ENCODE data around the gene CFAP141. TPM values are rescaled to one million over a fixed set of nuclear protein-coding genes. Genes with fewer than 3 reads are reported as not detected.
"Not testable (repeated sequence)": the region's sequence is repeated elsewhere in the genome, so short reads cannot be mapped to it uniquely, and the experiment has no call there.

Gene CFAP141
- total RNA-seq, 1 experiment from 2014 or later = not detected

DNA sequence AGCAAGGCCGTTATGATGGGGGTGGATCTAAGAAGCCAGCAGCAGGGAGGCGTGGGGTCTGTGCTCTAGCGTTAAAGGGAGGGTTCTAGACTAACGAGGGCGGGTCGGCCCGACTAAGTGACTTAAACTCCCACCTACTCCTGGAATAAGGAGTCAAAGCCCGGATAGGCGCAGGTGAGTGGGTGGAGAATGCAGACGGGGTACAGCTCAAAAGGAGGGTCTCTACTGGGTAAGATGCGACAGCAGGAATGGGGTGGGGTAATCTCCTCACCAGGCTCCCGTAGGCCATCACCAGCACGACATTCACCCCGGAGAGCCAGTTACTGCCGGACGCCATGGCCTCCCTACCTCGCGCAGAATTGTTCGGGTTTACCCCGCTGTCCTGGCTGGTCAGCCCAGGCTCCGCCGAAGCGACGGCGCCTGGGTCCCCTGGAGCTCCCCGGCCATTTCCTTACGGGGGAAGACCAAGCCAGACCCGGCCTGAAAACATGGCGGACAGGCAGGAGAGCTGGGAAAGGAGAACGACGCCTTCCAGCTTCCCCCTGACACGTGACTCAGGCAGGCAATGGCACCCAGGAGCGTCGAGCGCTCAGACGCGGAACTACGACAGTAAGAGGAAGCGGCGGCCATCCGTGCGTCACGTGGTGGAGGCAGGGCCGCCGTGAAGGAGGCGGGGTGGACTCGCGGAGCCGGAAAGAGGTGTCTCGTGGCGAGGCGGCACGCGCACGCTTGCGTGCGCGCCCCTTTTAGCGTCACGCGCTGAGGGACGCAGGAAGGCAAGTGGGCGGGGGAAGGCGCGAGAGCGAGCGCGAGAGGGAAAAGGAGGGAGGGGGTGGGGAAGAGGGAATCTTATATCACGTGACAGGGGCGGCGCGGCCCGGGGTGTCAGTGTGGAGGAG, 14.2 kb upstream of the CFAP141 start, which contains the start of gene UBAP2L:
Gene UBAP2L (plus strand): TSS at position 885 of the 899 bp plus-strand sequence. CDS start 4,169 bp downstream, outside the sequence.
- H3K4me3 ChIP-seq (ENCODE audit: low read length) = peak within 1 kb of the TSS; percentile 88
- H3K9ac ChIP-seq (ENCODE audit: low read length) = peak within 1 kb of the TSS; percentile 95
- H4K20me1 ChIP-seq (ENCODE audit: insufficient read depth, low read depth, low read length) = peaks cover 18% of the 10 kb centered on the region
- DNase-seq = peak; percentile 99
- no peaks in the 10 kb centered on the region for H3K27me3 ChIP-seq (ENCODE audit: low read length)
- peaks cover 88% of the 10 kb centered on the region for H3K79me2 ChIP-seq (ENCODE audit: low read length)
- no peaks in the 10 kb centered on the region for H3K9me3 ChIP-seq (ENCODE audit: low read length)
- no peaks in the 10 kb centered on the region for H3K9me2 ChIP-seq (replicated peaks; ENCODE audit: insufficient read depth, low read length)
- peaks cover 54% of the 10 kb centered on the region for H3K36me3 ChIP-seq (ENCODE audit: insufficient read depth, low read length)
- H3K27ac ChIP-seq (ENCODE audit: low read length) = peak within 1 kb of the TSS; percentile 85
- H2AFZ ChIP-seq (ENCODE audit: low read length) = no peak within 1 kb of the TSS
- peak within 1 kb of the TSS; percentile 93 for H3K4me2 ChIP-seq (ENCODE audit: low read depth, low read length, poor library complexity, severe bottlenecking)
- peaks cover 46% of the 10 kb centered on the region for H3K4me1 ChIP-seq (ENCODE audit: low read length)

DNA sequence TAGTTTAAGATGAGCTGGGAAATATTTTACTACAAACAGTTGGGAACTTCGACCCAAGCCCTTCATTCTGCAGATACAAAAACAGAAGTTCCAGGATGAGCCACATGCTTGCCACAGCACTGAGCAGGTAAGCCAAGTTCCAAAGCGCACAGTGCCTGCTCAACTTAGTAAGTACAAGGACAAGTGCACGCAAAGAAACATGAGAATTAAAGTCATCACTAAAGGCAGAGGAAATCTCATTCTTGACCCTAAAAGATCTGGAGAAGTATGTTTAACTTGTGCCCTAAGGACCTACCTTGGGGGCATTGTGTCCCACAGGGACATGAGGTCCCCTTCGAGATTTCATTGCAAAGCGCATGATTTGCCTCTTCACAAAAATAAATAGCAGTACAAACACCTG, 13.4 kb upstream of the CFAP141 start:
- Histone ChIP-seq H3K27ac (ENCODE audit: low read length) (peak overlapping the region; percentile 85), H3K9me3 (ENCODE audit: low read length) (no peaks in the 10 kb centered on the region), H3K79me2 (ENCODE audit: low read length) (peaks cover 80% of the 10 kb centered on the region), H3K9me2 (replicated peaks; ENCODE audit: insufficient read depth, low read length) (no peaks in the 10 kb centered on the region), H3K4me1 (ENCODE audit: low read length) (peaks cover 46% of the 10 kb centered on the region), H3K4me2 (ENCODE audit: low read depth, low read length, poor library complexity, severe bottlenecking) (peak overlapping the region; percentile 87), H2AFZ (ENCODE audit: low read length) (no peak overlapping the region), H3K4me3 (ENCODE audit: low read length) (peak overlapping the region; percentile 88), H3K9ac (ENCODE audit: low read length) (peak overlapping the region; percentile 93), H3K27me3 (ENCODE audit: low read length) (no peaks in the 10 kb centered on the region), H4K20me1 (ENCODE audit: insufficient read depth, low read depth, low read length) (peaks cover 18% of the 10 kb centered on the region), H3K36me3 (ENCODE audit: insufficient read depth, low read length) (peaks cover 47% of the 10 kb centered on the region)
- peak; percentile 70 for DNase-seq

GRCh38 chr1:154218545-154218944, 12.4 kb upstream of the CFAP141 start:
- H2AFZ ChIP-seq (ENCODE audit: low read length) = no peak overlapping the region

DNA sequence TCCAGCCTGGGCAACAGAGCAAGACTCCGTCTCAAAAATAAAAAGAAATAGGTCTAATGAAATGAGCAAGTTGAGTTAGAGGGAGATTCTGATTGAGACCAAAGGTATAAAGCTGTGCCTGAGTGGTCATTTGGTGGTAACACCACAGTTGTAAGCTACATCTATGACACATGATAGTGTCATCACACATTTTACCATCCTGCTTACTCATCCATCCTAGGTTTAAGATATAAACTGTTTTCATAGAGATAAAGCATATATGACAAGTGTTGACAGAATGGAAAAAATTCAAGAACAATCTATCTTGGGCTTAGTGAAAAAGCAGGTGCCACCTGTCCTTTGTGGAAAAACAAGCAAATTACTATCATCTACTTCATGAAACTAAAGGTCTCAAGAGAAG, 7.1 kb upstream of the CFAP141 start:
- Histone ChIP-seq H3K9me2 (replicated peaks; ENCODE audit: insufficient read depth, low read length) (no peaks in the 10 kb centered on the region), H3K4me3 (ENCODE audit: low read length) (no peak overlapping the region), H3K4me1 (ENCODE audit: low read length) (peaks cover 5% of the 10 kb centered on the region), H3K4me2 (ENCODE audit: low read depth, low read length, poor library complexity, severe bottlenecking) (no peak overlapping the region), H3K27me3 (ENCODE audit: low read length) (no peaks in the 10 kb centered on the region), H4K20me1 (ENCODE audit: insufficient read depth, low read depth, low read length) (no peaks in the 10 kb centered on the region), H3K36me3 (ENCODE audit: insufficient read depth, low read length) (peaks cover 29% of the 10 kb centered on the region), H3K9ac (ENCODE audit: low read length) (no peak overlapping the region), H2AFZ (ENCODE audit: low read length) (no peak overlapping the region), H3K27ac (ENCODE audit: low read length) (no peak overlapping the region), H3K9me3 (ENCODE audit: low read length) (no peaks in the 10 kb centered on the region), H3K79me2 (ENCODE audit: low read length) (peaks cover 22% of the 10 kb centered on the region)
- no peak for DNase-seq

More at GRCh38 chr1:154218545-154218944, 12.4 kb upstream of the CFAP141 start:
- Histone ChIP-seq H3K36me3 (ENCODE audit: insufficient read depth, low read length) (peaks cover 41% of the 10 kb centered on the region), H3K4me1 (ENCODE audit: low read length) (peaks cover 37% of the 10 kb centered on the region), H3K4me2 (ENCODE audit: low read depth, low read length, poor library complexity, severe bottlenecking) (peak overlapping the region; percentile 87), H4K20me1 (ENCODE audit: insufficient read depth, low read depth, low read length) (peaks cover 18% of the 10 kb centered on the region), H3K79me2 (ENCODE audit: low read length) (peaks cover 70% of the 10 kb centered on the region), H3K9me2 (replicated peaks; ENCODE audit: insufficient read depth, low read length) (no peaks in the 10 kb centered on the region), H3K27me3 (ENCODE audit: low read length) (no peaks in the 10 kb centered on the region), H3K9me3 (ENCODE audit: low read length) (no peaks in the 10 kb centered on the region), H3K4me3 (ENCODE audit: low read length) (peak overlapping the region; percentile 88), H3K27ac (ENCODE audit: low read length) (peak overlapping the region; percentile 85; the same call in 1 of the 2 replicates), H3K9ac (ENCODE audit: low read length) (peak overlapping the region; percentile 93)
- DNase-seq = no peak

DNA sequence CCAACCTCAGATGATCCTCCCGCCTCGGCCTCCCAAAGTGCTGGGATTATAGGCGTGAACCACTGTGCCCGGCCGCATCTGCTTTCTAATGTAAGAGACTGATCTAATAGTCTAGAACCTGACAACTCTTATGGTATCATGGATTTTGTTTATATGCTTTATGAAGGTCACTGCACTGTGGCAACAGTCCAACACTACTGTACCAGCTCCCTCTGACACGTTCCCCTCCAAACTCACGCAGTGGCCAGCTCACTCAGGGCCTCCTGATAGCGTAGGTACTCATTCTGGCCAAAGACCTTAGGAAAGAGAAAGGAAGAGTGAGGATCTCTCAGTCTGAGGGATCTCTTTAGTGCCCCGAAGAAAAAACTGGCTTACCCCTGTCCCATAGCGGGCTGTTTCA, 6.0 kb upstream of the CFAP141 start:
- H3K9me3 ChIP-seq (ENCODE audit: low read length) = no peaks in the 10 kb centered on the region
- no peak overlapping the region for H3K4me3 ChIP-seq (ENCODE audit: low read length)
- H3K4me2 ChIP-seq (ENCODE audit: low read depth, low read length, poor library complexity, severe bottlenecking) = no peak overlapping the region
- no peaks in the 10 kb centered on the region for H3K9me2 ChIP-seq (replicated peaks; ENCODE audit: insufficient read depth, low read length)
- H3K79me2 ChIP-seq (ENCODE audit: low read length) = peaks cover 10% of the 10 kb centered on the region
- no peak overlapping the region for H3K9ac ChIP-seq (ENCODE audit: low read length)
- DNase-seq = no peak
- H3K4me1 ChIP-seq (ENCODE audit: low read length) = no peaks in the 10 kb centered on the region
- no peaks in the 10 kb centered on the region for H4K20me1 ChIP-seq (ENCODE audit: insufficient read depth, low read depth, low read length)
- H2AFZ ChIP-seq (ENCODE audit: low read length) = no peak overlapping the region
- H3K27ac ChIP-seq (ENCODE audit: low read length) = no peak overlapping the region
- H3K36me3 ChIP-seq (ENCODE audit: insufficient read depth, low read length) = peaks cover 23% of the 10 kb centered on the region
- H3K27me3 ChIP-seq (ENCODE audit: low read length) = no peaks in the 10 kb centered on the region

DNA sequence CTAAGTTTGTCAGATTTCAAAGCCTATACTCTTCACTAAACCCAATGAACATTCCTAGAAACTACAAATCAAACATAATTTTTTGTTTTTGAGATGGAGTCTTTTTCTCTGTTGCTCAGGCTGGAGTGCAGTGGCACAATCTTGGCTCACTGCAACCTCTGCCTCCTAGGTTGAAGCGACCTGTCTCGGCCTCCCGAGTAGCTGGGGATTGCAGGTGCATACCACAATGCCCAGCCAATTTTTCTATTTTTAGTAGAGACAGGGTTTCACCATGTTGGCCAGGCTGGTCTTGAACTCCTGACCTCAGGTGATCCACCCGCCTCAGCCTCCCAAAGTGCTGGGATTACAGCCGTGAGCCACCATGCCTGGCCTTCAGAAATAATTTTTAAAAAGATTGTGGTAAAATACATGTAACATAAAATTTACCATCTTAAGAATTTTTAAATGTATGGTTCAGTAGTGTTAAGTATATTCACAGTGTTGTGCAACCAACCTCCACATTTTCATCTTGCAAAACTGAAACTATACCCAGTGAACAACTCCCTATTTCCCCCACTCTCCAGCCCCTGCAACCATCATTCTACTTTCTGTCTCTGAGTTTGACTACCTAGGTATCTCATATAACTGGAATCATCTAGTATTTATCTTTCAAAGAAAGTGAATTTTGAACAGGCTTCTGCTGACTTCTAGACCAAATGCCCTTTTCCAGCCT, 2.7 kb upstream of the CFAP141 start:
- Histone ChIP-seq H3K79me2 (ENCODE audit: low read length) (no peaks in the 10 kb centered on the region), H3K27ac (ENCODE audit: low read length) (no peak overlapping the region), H3K27me3 (ENCODE audit: low read length) (no peaks in the 10 kb centered on the region), H3K4me2 (ENCODE audit: low read depth, low read length, poor library complexity, severe bottlenecking) (no peak overlapping the region), H3K4me1 (ENCODE audit: low read length) (no peaks in the 10 kb centered on the region), H4K20me1 (ENCODE audit: insufficient read depth, low read depth, low read length) (0 out of 2 replicates have a peak, but pooled peaks cover 7% of the 10 kb centered on the region), H3K9me3 (ENCODE audit: low read length) (no peaks in the 10 kb centered on the region), H2AFZ (ENCODE audit: low read length) (no peak overlapping the region), H3K9ac (ENCODE audit: low read length) (no peak overlapping the region), H3K36me3 (ENCODE audit: insufficient read depth, low read length) (peaks cover 25% of the 10 kb centered on the region), H3K4me3 (ENCODE audit: low read length) (no peak overlapping the region), H3K9me2 (replicated peaks; ENCODE audit: insufficient read depth, low read length) (no peaks in the 10 kb centered on the region)
- DNase-seq = no peak

DNA sequence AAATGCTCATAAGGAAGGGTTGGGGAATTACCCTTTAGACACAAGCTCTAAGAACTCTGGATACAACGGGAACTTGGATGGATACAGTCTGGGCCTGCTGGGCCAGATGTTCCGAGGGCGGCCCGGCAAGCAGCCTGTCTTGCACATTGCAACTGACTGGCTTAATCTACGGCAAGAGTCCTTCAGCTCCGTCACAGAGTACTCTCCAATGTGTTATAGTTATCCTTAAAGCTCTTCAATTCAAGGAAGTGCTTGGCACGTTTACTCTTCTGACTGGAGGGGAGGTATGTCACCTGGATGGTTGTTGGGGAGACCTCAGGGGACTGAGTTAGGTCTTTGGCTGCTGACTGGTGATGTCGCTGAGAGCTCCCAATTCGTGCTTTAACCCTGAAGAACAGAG, 1.1 kb upstream of the CFAP141 start:
- Histone ChIP-seq H3K4me3 (ENCODE audit: low read length) (no peak overlapping the region), H3K79me2 (ENCODE audit: low read length) (no peaks in the 10 kb centered on the region), H4K20me1 (ENCODE audit: insufficient read depth, low read depth, low read length) (0 out of 2 replicates have a peak, but pooled peaks cover 7% of the 10 kb centered on the region), H3K9me2 (replicated peaks; ENCODE audit: insufficient read depth, low read length) (no peaks in the 10 kb centered on the region), H3K9ac (ENCODE audit: low read length) (no peak overlapping the region), H3K9me3 (ENCODE audit: low read length) (no peaks in the 10 kb centered on the region), H2AFZ (ENCODE audit: low read length) (no peak overlapping the region), H3K27me3 (ENCODE audit: low read length) (no peaks in the 10 kb centered on the region), H3K4me1 (ENCODE audit: low read length) (no peaks in the 10 kb centered on the region), H3K4me2 (ENCODE audit: low read depth, low read length, poor library complexity, severe bottlenecking) (no peak overlapping the region), H3K27ac (ENCODE audit: low read length) (no peak overlapping the region), H3K36me3 (ENCODE audit: insufficient read depth, low read length) (peaks cover 12% of the 10 kb centered on the region)
- DNase-seq = no peak

GRCh38 chr1:154205778-154206177, 355 bp downstream of the CFAP141 start:
- not testable (repeated sequence) for H3K36me3 ChIP-seq (ENCODE audit: insufficient read depth, low read length); H3K79me2 ChIP-seq (ENCODE audit: low read length); H3K27me3 ChIP-seq (ENCODE audit: low read length); H3K9ac ChIP-seq (ENCODE audit: low read length); H3K4me3 ChIP-seq (ENCODE audit: low read length); H4K20me1 ChIP-seq (ENCODE audit: insufficient read depth, low read depth, low read length); H3K9me3 ChIP-seq (ENCODE audit: low read length); H3K27ac ChIP-seq (ENCODE audit: low read length); H2AFZ ChIP-seq (ENCODE audit: low read length); H3K9me2 ChIP-seq (replicated peaks; ENCODE audit: insufficient read depth, low read length); H3K4me1 ChIP-seq (ENCODE audit: low read length); H3K4me2 ChIP-seq (ENCODE audit: low read depth, low read length, poor library complexity, severe bottlenecking); DNase-seq
